Measurements from ENCODE around the gene ERICH6. TPM values are rescaled to one million over a fixed set of nuclear protein-coding genes. Genes with fewer than 3 reads are reported as not detected.

ERICH6 gene
- total and polyA plus RNA-seq, 2 experiments from 2014 or later: 0.32 TPM; not detected in 1

GRCh38 chr3:150656316-150656715 is 47.4 kb downstream of the ERICH6 start:
- no peaks in the 10 kb centered on the region for H3K27me3 ChIP-seq (ENCODE audit: insufficient read depth)
- no peak overlapping the region for H3K27ac ChIP-seq (ENCODE audit: low read depth)
- Mint-ChIP-seq H3K36me3 (ENCODE audit: low read depth) (no peaks in the 10 kb centered on the region), H3K27ac (no peak overlapping the region), H3K27me3 (ENCODE audit: insufficient read depth, low read depth, poor library complexity) (no peaks in the 10 kb centered on the region), H3K4me1 (peaks cover 4% of the 10 kb centered on the region; the same call in 2 of the 3 replicates), H3K4me3 (no peak overlapping the region), H3K9me3 (no peaks in the 10 kb centered on the region)
- H2AFZ ChIP-seq: peak overlapping the region; percentile 53; the same call in 1 of the 2 replicates
- no peaks in the 10 kb centered on the region for H3K9me2 ChIP-seq (ENCODE audit: insufficient read depth)
- DNase-seq (ENCODE audit: low spot score): no peak
- no peaks in the 10 kb centered on the region for H4K20me1 ChIP-seq (replicated peaks; ENCODE audit: insufficient read depth)
- H3K79me2 ChIP-seq (replicated peaks; ENCODE audit: insufficient read depth): no peaks in the 10 kb centered on the region
- H3K4me3 ChIP-seq: no peak overlapping the region
- no peaks in the 10 kb centered on the region for H3K36me3 ChIP-seq (ENCODE audit: insufficient read depth)
- no peaks in the 10 kb centered on the region for H3F3A ChIP-seq (replicated peaks; ENCODE audit: low read depth)
- TF ChIP-seq NANOG (IDR thresholded peaks at IDR 0.05; ENCODE audit: borderline replicate concordance): no peak
- TF ChIP-seq STAT1 (IDR thresholded peaks at IDR 0.05; ENCODE audit: unreplicated experiment): no peak
- no peak for TF ChIP-seq POLR2AphosphoS5 (IDR thresholded peaks at IDR 0.05; ENCODE audit: low read depth)
- no peak for TF ChIP-seq ZNF462 (CRISPR knock-in tag; IDR thresholded peaks at IDR 0.05)
- no peak for TF ChIP-seq REST (IDR thresholded peaks at IDR 0.05; ENCODE audit: unreplicated experiment)
- no peak for TF ChIP-seq JUNB (IDR thresholded peaks at IDR 0.05; ENCODE audit: unreplicated experiment)
- TF ChIP-seq ETS1 (IDR thresholded peaks at IDR 0.05): no peak
- TF ChIP-seq CTCF (conservative IDR thresholded peaks at IDR 0.05; ENCODE audit: low read depth in 2 of 2): no peak
- TF ChIP-seq EZH2 (IDR thresholded peaks at IDR 0.05; ENCODE audit: low read depth, unreplicated experiment): no peak
- no peak for TF ChIP-seq ZNF331 (CRISPR knock-in tag; IDR thresholded peaks at IDR 0.05; ENCODE audit: low read depth)
- no peak for TF ChIP-seq ZNF114 (CRISPR knock-in tag; IDR thresholded peaks at IDR 0.05)
- TF ChIP-seq CREB1 (CRISPR knock-in tag; IDR thresholded peaks at IDR 0.05; ENCODE audit: low read depth): no peak
- no peak for TF ChIP-seq EZH2phosphoT487 (IDR thresholded peaks at IDR 0.05; ENCODE audit: unreplicated experiment)
- H3K4me1 ChIP-seq (ENCODE audit: insufficient read depth): 0 out of 2 replicates have a peak, but pooled peaks cover 6% of the 10 kb centered on the region
- H3K4me2 ChIP-seq: 0 out of 2 replicates have a peak overlapping the region, but pooled peaks have one; percentile 27
- no peak for ATAC-seq
